SK-N-SH (cell line): ENCODE measurements around the gene TBC1D1.

ENCODE experiments used
- CTCF ChIP-seq: fragments of 200-600 bp; sonication (generic); IDR thresholded peaks from 2 replicates; pipeline ENCODE4 v1.6.1; 2017; ENCODE audit warnings: antibody characterized with exemption, mild to moderate bottlenecking, moderate library complexity
- ELF1 ChIP-seq: IDR thresholded peaks from 2 replicates; pipeline ENCODE4 v1.4.0; 2012
- FOSL2 ChIP-seq: IDR thresholded peaks from 2 replicates; pipeline ENCODE4 v1.4.0; 2012; ENCODE audit warnings: low read depth, mild to moderate bottlenecking, moderate library complexity, borderline replicate concordance
- IRF3 ChIP-seq: fragments of 150-350 bp; IDR thresholded peaks from 2 replicates; pipeline ENCODE4 v1.6.1; 2016; ENCODE audit warnings: mild to moderate bottlenecking, low read depth, low read length
- MXI1 ChIP-seq: IDR thresholded peaks from 2 replicates; pipeline ENCODE4 v1.6.1; 2012; ENCODE audit warnings: mild to moderate bottlenecking, low read depth, low read length, improper control_type of control experiment
- NFIC ChIP-seq: IDR thresholded peaks from 2 replicates; pipeline ENCODE4 v1.4.0; 2012; ENCODE audit warnings: borderline replicate concordance
- POLR2AphosphoS5 ChIP-seq: IDR thresholded peaks from 2 replicates; pipeline ENCODE4 v1.6.1; 2012; ENCODE audit warnings: low read depth, low read length
- SMC3 ChIP-seq: IDR thresholded peaks from 2 replicates; pipeline ENCODE4 v1.6.1; 2012; ENCODE audit warnings: low read depth, low read length, improper control_type of control experiment
- TAF1 ChIP-seq: IDR thresholded peaks from 2 replicates; pipeline ENCODE4 v1.6.1; 2012; ENCODE audit warnings: low read depth, mild to moderate bottlenecking, low read length, moderate library complexity, borderline replicate concordance
- TCF12 ChIP-seq: IDR thresholded peaks from 2 replicates; pipeline ENCODE4 v1.4.0; 2012
- YY1 ChIP-seq: IDR thresholded peaks from 2 replicates; pipeline ENCODE4 v1.4.0; 2012; ENCODE audit warnings: low read depth, mild to moderate bottlenecking
- ZBTB33 ChIP-seq: IDR thresholded peaks from 2 replicates; pipeline ENCODE4 v1.4.0; 2012; ENCODE audit warnings: low read depth, borderline replicate concordance
- TF ChIP-seq, protein P1 (sequence below): IDR thresholded peaks from 2 replicates; pipeline ENCODE4 v1.6.1; 2012; ENCODE audit warnings: mild to moderate bottlenecking, low read depth, low read length, moderate library complexity
- TF ChIP-seq, protein P2 (sequence below): fragments of 150-350 bp; IDR thresholded peaks from 2 replicates; pipeline ENCODE4 v1.6.1; 2017; ENCODE audit warnings: antibody characterized with exemption, low read length, low read depth, borderline replicate concordance

DNA sequence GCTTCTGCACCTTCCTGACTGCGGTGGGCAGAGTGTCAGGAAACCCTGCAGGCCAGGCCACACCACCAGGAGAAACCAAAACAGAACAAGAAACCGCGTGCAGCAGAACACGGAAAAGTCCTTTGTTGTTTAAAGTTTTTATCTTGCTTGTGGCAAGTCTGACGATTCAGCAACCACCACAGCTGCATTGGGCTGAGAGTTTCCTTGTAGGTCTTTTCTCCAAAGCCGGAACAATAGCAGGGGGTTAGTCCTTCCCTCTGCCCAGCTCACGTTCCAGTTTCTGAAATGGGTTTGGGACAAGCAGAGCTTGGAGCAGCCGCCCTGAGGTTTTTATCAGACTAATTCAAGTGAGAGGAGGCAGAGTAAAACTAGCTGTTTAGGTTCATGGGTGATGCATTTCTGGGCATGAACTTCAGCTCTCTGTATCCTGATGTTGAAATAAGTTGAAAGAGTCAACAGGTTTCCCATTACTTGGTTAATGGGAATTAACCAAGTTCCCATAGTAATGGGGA, 286.2 kb downstream of the TBC1D1 start:
- no peak for TF ChIP-seq MXI1
- TF ChIP-seq CTCF = no peak
- no peak for TF ChIP-seq TCF12
- TF ChIP-seq NFIC = no peak
- TF ChIP-seq, protein P1, sequence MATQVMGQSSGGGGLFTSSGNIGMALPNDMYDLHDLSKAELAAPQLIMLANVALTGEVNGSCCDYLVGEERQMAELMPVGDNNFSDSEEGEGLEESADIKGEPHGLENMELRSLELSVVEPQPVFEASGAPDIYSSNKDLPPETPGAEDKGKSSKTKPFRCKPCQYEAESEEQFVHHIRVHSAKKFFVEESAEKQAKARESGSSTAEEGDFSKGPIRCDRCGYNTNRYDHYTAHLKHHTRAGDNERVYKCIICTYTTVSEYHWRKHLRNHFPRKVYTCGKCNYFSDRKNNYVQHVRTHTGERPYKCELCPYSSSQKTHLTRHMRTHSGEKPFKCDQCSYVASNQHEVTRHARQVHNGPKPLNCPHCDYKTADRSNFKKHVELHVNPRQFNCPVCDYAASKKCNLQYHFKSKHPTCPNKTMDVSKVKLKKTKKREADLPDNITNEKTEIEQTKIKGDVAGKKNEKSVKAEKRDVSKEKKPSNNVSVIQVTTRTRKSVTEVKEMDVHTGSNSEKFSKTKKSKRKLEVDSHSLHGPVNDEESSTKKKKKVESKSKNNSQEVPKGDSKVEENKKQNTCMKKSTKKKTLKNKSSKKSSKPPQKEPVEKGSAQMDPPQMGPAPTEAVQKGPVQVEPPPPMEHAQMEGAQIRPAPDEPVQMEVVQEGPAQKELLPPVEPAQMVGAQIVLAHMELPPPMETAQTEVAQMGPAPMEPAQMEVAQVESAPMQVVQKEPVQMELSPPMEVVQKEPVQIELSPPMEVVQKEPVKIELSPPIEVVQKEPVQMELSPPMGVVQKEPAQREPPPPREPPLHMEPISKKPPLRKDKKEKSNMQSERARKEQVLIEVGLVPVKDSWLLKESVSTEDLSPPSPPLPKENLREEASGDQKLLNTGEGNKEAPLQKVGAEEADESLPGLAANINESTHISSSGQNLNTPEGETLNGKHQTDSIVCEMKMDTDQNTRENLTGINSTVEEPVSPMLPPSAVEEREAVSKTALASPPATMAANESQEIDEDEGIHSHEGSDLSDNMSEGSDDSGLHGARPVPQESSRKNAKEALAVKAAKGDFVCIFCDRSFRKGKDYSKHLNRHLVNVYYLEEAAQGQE = no peak
- TF ChIP-seq SMC3 = no peak
- TF ChIP-seq ZBTB33 = no peak
- no peak for TF ChIP-seq TAF1
- TF ChIP-seq, protein P2, sequence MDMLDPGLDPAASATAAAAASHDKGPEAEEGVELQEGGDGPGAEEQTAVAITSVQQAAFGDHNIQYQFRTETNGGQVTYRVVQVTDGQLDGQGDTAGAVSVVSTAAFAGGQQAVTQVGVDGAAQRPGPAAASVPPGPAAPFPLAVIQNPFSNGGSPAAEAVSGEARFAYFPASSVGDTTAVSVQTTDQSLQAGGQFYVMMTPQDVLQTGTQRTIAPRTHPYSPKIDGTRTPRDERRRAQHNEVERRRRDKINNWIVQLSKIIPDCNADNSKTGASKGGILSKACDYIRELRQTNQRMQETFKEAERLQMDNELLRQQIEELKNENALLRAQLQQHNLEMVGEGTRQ = no peak
- no peak for TF ChIP-seq ELF1
- TF ChIP-seq POLR2AphosphoS5 = no peak
- no peak for TF ChIP-seq YY1
- TF ChIP-seq IRF3 = no peak
- TF ChIP-seq FOSL2 = no peak
